ENCODE data around the gene MED4.

MED4 gene

DNA sequence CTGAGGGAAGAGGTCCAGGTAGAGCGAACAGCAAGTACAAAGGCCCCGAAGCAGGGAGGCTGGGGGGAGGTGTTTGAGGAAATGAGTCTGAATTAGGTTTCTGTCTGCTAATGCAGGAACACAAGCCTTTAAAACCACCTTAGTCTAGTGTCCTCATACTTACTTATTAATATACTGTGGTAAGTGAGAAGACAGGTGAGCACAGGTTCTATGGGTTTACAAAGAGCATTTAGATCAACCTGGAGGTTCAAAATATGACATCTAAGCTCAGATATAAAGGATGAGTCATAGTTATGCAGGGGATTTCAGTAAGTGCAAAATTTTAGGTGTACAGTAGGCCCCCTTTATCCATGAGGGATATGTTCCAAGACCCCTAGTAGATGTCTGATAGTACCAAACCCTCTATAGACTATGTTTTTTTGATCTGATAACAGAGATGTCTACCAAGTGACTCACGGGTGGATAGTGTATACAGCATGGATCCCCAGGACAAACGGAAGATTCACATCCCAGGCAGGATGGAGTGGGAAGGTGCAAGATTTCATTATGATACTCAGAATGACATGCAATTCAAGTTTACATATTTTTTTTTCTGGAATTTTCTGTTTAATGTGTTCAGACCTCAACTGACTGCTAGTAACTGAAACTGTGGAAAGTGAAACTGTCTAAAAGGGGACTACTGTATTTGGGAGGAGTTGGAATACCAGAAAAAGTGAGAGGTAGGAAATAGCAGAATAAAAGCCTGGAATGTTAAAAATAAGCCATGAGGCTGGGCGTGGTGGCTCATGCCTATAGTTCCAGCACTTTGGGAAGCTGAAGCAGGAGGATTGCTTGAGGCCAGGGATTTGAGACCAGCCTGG lies 18.2 kb upstream of the MED4 start:
- H3K9me3 ChIP-seq (ENCODE audit: severe bottlenecking): no peaks in the 10 kb centered on the region
- H3K4me3 ChIP-seq (ENCODE audit: severe bottlenecking): no peak overlapping the region
- no peaks in the 10 kb centered on the region for H3K36me3 ChIP-seq (ENCODE audit: low read depth)
- H3K27ac ChIP-seq (ENCODE audit: poor library complexity, severe bottlenecking): no peak overlapping the region
- DNase-seq (ENCODE audit: low spot score) (no peak), ATAC-seq (ENCODE audit: low read depth) (no peak)
- no peaks in the 10 kb centered on the region for H3K4me1 ChIP-seq (ENCODE audit: insufficient read depth, poor library complexity, severe bottlenecking)
- TF ChIP-seq, protein P1, sequence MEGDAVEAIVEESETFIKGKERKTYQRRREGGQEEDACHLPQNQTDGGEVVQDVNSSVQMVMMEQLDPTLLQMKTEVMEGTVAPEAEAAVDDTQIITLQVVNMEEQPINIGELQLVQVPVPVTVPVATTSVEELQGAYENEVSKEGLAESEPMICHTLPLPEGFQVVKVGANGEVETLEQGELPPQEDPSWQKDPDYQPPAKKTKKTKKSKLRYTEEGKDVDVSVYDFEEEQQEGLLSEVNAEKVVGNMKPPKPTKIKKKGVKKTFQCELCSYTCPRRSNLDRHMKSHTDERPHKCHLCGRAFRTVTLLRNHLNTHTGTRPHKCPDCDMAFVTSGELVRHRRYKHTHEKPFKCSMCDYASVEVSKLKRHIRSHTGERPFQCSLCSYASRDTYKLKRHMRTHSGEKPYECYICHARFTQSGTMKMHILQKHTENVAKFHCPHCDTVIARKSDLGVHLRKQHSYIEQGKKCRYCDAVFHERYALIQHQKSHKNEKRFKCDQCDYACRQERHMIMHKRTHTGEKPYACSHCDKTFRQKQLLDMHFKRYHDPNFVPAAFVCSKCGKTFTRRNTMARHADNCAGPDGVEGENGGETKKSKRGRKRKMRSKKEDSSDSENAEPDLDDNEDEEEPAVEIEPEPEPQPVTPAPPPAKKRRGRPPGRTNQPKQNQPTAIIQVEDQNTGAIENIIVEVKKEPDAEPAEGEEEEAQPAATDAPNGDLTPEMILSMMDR (IDR thresholded peaks at IDR 0.05; ENCODE audit: poor library complexity, severe bottlenecking): no peak
- no peaks in the 10 kb centered on the region for H3K27me3 ChIP-seq (ENCODE audit: insufficient read depth, poor library complexity, severe bottlenecking)

DNA sequence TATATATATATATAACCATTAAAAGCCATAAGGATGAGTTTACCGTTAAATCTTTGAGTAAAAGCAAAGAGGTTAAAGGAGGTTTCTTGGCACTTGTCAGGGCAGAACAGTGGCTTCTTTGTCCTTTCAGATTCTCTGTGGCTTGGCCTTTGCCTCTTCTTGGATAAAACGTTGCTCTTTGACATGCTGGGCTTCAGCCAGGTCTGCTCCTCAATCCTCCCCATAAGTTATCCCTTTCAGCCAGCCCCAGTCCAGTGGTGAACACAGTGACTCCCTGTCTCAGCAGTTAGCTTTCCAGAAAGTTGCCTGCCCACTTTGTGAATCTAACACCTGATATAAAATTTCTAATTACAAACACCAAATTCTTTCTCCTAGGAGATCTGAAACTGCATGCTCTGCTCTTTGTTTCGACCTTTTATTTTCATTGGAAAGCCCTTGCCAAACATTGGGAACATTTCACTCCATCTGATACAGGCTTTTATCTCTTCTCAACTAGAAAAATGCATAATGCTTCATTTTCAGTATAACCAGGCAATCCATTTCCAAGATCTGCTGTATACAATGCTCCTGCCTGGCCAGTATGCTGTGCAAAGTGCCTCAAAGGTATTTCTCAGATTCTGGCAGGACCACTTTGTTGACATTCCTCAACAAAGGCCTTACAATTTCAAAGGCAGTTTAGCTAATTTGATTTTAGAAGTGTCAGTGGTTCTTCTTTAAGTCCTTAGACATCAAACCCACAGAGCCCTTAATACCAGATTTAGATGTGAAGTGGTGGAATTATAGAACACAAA lies 16.2 kb upstream of the MED4 start:
- no peaks in the 10 kb centered on the region for H3K27me3 ChIP-seq (ENCODE audit: insufficient read depth, poor library complexity, severe bottlenecking)
- no peaks in the 10 kb centered on the region for H3K9me3 ChIP-seq (ENCODE audit: severe bottlenecking)
- no peaks in the 10 kb centered on the region for H3K36me3 ChIP-seq (ENCODE audit: low read depth)
- H3K4me1 ChIP-seq (ENCODE audit: insufficient read depth, poor library complexity, severe bottlenecking): no peaks in the 10 kb centered on the region
- TF ChIP-seq, protein P1 (IDR thresholded peaks at IDR 0.05; ENCODE audit: poor library complexity, severe bottlenecking): no peak
- ATAC-seq (ENCODE audit: low read depth) (no peak), DNase-seq (ENCODE audit: low spot score) (no peak)
- H3K27ac ChIP-seq (ENCODE audit: poor library complexity, severe bottlenecking): no peak overlapping the region
- H3K4me3 ChIP-seq (ENCODE audit: severe bottlenecking): no peak overlapping the region

DNA sequence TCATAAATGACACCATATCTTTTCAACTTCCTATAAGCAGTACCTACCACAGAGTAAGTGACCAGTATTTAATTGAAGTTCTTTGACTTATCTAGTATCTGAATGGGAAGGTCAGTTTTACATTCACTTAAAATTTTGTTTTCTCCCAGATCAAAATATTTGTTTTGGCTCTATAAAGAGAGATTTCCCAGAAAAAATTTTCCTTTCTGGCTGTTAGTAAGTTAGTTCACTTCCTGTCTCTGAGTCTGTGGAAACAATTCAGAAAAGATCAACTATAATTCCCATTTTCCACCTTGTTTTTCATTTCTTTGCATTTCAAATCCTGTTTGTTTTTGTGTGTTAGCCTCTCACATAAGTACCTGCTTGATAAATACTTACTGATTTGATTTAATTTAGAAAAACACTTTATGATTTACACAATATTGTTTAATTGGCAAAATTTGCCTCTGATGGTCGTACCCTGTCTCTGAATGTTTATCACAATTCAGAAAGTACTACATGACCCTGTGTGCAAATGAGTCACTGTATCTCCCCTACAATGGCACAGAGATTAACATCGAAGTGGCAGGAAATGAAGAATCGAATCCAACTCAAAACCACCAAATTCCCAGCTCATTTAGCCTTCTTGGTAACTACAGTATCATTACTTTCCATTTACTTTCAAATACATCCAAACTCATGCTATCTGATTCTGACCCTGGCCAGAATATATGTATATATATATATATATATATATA lies 15.4 kb upstream of the MED4 start:
- Histone ChIP-seq H3K9me3 (ENCODE audit: severe bottlenecking) (no peaks in the 10 kb centered on the region), H3K4me1 (ENCODE audit: insufficient read depth, poor library complexity, severe bottlenecking) (no peaks in the 10 kb centered on the region), H3K27ac (ENCODE audit: poor library complexity, severe bottlenecking) (no peak overlapping the region), H3K4me3 (ENCODE audit: severe bottlenecking) (no peak overlapping the region), H3K27me3 (ENCODE audit: insufficient read depth, poor library complexity, severe bottlenecking) (no peaks in the 10 kb centered on the region), H3K36me3 (ENCODE audit: low read depth) (no peaks in the 10 kb centered on the region)
- TF ChIP-seq, protein P1 (IDR thresholded peaks at IDR 0.05; ENCODE audit: poor library complexity, severe bottlenecking): no peak
- no peak for DNase-seq (ENCODE audit: low spot score)
- ATAC-seq (ENCODE audit: low read depth): no peak

DNA sequence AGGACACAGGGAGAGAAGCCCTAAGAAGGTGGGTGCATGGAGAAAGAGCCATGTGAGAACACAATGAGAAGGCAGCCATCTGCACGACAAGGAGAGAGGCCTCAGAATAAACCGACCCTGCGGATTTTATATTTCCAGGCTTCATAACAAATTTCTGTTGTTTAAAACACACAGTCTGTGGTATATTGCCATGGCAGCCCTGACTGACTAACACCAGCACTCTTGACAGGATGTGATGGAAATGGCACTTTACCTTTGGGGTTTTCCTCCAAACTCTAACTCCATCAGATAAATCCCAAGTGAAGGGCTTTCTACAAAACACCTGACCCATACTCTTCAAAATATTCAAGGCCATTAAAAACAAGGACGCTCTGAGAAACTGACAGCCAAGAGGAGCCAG lies 13.2 kb upstream of the MED4 start:
- no peak overlapping the region for H3K4me3 ChIP-seq (ENCODE audit: severe bottlenecking)
- no peaks in the 10 kb centered on the region for H3K27me3 ChIP-seq (ENCODE audit: insufficient read depth, poor library complexity, severe bottlenecking)
- H3K36me3 ChIP-seq (ENCODE audit: low read depth): no peaks in the 10 kb centered on the region
- H3K9me3 ChIP-seq (ENCODE audit: severe bottlenecking): no peaks in the 10 kb centered on the region
- no peak for DNase-seq (ENCODE audit: low spot score)
- ATAC-seq (ENCODE audit: low read depth): no peak
- H3K4me1 ChIP-seq (ENCODE audit: insufficient read depth, poor library complexity, severe bottlenecking): no peaks in the 10 kb centered on the region
- H3K27ac ChIP-seq (ENCODE audit: poor library complexity, severe bottlenecking): no peak overlapping the region
- TF ChIP-seq, protein P1 (IDR thresholded peaks at IDR 0.05; ENCODE audit: poor library complexity, severe bottlenecking): no peak
